Calu3 (cell line): Measurements from ENCODE around the gene LGR5. TPM values are rescaled to one million over a fixed set of nuclear protein-coding genes. Genes with fewer than 3 reads are reported as not detected.

ENCODE experiments used
- BruUV-seq: library from RNA; stranded (reverse); fragments of 400-500 nt; replicated peaks from 2 replicates; lab custom pipeline; 2021; lab: Mats Ljungman, UMichigan
- CTCF ChIA-PET: fragments of 300-600 bp; sonication (Branson Sonifier 250); formaldehyde crosslinking; loops from one replicate; lab custom pipeline; 2022; ENCODE audit warnings: antibody characterized with exemption; lab: Charles Lee
- DNase-seq: peaks from one replicate; pipeline ENCODE4 v3.0.0; 2022
- H3K27ac Mint-ChIP-seq: one replicate; pipeline ENCODE4 v1.8.0; 2022; ENCODE audit warnings: mixed read lengths; ENCODE audit not compliant: unreplicated experiment
- H3K27me3 Mint-ChIP-seq: one replicate; pipeline ENCODE4 v1.8.0; 2022; ENCODE audit warnings: mixed read lengths; ENCODE audit not compliant: unreplicated experiment
- H3K36me3 Mint-ChIP-seq: one replicate; pipeline ENCODE4 v1.8.0; 2022; ENCODE audit warnings: mild to moderate bottlenecking, moderate library complexity, mixed read lengths; ENCODE audit not compliant: insufficient read depth, unreplicated experiment
- H3K4me1 Mint-ChIP-seq: one replicate; pipeline ENCODE4 v1.8.0; 2022; ENCODE audit warnings: mild to moderate bottlenecking, low read depth, mixed read lengths; ENCODE audit not compliant: unreplicated experiment
- H3K4me3 Mint-ChIP-seq: one replicate; pipeline ENCODE4 v1.8.0; 2022; ENCODE audit warnings: mild to moderate bottlenecking, low read depth, moderate library complexity, mixed read lengths; ENCODE audit not compliant: unreplicated experiment
- H3K9me3 Mint-ChIP-seq: one replicate; pipeline ENCODE4 v1.8.0; 2022; ENCODE audit warnings: low read depth, mixed read lengths; ENCODE audit not compliant: unreplicated experiment
- intact Hi-C: fragments of 100-400 bp; cut with micrococcal nuclease; formaldehyde crosslinking; loops from one replicate; pipeline ENCODE4 v1.10.0; 2022; ENCODE audit not compliant: unreplicated experiment
- total RNA-seq: library from RNA; stranded (reverse); gene quantifications from 2 replicates; pipeline ENCODE4 v1.2.3, GENCODE V29; 2022
- TF ChIP-seq, protein P1 (sequence below): fragments of 200-600 bp; IDR thresholded peaks from one replicate; pipeline ENCODE4 v1.8.0; 2022; ENCODE audit warnings: antibody characterized with exemption; ENCODE audit not compliant: unreplicated experiment

LGR5 gene
- total RNA-seq, 1 experiment from 2014 or later: 0.09 TPM

DNA sequence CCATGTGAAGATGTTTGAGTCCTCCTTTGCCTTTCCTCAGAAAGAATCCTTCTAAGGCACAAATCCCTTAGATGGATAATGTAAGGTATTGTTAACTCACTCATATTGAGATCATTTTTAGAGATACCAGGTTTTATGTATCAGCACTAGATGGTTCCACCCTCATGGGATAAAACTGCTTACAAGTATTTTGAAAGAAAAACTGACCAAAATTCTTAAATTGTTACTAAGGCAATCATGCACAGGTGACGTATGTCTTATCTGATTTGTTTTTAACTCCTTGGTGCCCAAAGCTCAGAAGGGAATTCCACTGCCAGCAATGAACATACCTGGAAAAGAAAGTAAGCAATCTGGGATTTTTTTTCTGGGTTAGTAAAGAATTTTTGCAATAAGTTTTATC, 145.6 kb downstream of the LGR5 start:
- Mint-ChIP-seq H3K27ac (no peak overlapping the region), H3K9me3 (no peaks in the 10 kb centered on the region), H3K27me3 (peaks cover 17% of the 10 kb centered on the region), H3K36me3 (no peaks in the 10 kb centered on the region), H3K4me3 (no peak overlapping the region), H3K4me1 (peaks cover 9% of the 10 kb centered on the region)
- no peak for DNase-seq
- no TSS peak for BruUV-seq
- CTCF ChIA-PET: interaction anchor here (1.1 kb wide), 1 partner anchor 193 kb away, joined by 3 read pairs; no protein-coding TSS in a partner anchor
- intact Hi-C loops: no loop called here
- TF ChIP-seq, protein P1, sequence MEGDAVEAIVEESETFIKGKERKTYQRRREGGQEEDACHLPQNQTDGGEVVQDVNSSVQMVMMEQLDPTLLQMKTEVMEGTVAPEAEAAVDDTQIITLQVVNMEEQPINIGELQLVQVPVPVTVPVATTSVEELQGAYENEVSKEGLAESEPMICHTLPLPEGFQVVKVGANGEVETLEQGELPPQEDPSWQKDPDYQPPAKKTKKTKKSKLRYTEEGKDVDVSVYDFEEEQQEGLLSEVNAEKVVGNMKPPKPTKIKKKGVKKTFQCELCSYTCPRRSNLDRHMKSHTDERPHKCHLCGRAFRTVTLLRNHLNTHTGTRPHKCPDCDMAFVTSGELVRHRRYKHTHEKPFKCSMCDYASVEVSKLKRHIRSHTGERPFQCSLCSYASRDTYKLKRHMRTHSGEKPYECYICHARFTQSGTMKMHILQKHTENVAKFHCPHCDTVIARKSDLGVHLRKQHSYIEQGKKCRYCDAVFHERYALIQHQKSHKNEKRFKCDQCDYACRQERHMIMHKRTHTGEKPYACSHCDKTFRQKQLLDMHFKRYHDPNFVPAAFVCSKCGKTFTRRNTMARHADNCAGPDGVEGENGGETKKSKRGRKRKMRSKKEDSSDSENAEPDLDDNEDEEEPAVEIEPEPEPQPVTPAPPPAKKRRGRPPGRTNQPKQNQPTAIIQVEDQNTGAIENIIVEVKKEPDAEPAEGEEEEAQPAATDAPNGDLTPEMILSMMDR: no peak

- Mint-ChIP-seq H3K9me3 (no peaks in the 10 kb centered on the region), H3K4me3 (no peak overlapping the region), H3K36me3 (no peaks in the 10 kb centered on the region), H3K4me1 (no peaks in the 10 kb centered on the region), H3K27ac (no peak overlapping the region), H3K27me3 (peaks cover 17% of the 10 kb centered on the region)
- intact Hi-C loops: no loop called here
- no TSS peak for BruUV-seq
- no peak for DNase-seq
- CTCF ChIA-PET: no interaction called here
- TF ChIP-seq, protein P1: no peak
These were observed 147.4 kb downstream of the LGR5 start for GRCh38 chr12:71587012-71587411.

DNA sequence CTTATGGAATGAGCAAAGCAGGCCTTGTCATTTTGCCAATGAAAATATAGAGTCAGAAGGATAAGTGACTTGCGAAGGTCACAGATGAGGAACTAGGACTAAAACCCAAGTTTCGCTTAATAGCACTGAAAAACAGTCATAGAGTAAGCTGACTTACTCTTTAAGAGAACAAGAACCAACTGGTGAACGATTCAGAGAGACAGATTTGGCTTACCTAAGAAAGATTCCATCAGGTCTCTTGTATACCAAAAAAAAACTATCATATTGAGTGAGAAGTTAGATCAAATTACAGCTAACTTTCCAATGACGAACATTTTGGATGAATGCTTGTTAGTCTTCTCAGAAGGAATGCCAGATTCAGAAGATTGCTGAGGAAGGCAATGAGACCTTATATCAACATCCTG, 149.9 kb downstream of the LGR5 start:
- Mint-ChIP-seq H3K4me3 (no peak overlapping the region), H3K4me1 (peaks cover 7% of the 10 kb centered on the region), H3K27ac (no peak overlapping the region), H3K9me3 (no peaks in the 10 kb centered on the region), H3K27me3 (peaks cover 6% of the 10 kb centered on the region), H3K36me3 (peaks cover 6% of the 10 kb centered on the region)
- no peak for DNase-seq
- TF ChIP-seq, protein P1: no peak
- BruUV-seq: no TSS peak
- CTCF ChIA-PET: no interaction called here
- intact Hi-C loops: no loop called here

DNA sequence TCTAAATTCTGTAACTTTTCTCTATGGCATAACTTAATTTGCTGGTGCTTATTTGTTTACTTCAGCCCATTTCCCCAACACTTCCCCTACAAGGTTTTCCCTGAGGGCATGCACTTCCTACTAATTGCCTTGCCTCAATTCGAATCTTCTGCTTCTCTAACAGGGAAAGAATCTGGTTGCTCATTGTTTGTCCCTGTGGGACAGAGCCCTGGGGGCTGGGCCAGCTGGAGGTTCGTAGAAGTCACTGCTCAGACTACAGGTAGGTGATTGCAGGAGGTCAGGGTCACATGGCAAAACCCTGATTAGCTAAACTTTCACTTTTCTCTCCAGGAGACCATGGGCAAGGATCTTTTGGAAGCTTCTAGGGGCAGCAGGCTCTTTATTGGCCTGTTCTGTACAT, 152.0 kb downstream of the LGR5 start:
- Mint-ChIP-seq H3K4me1 (peaks cover 11% of the 10 kb centered on the region), H3K27ac (no peak overlapping the region), H3K27me3 (no peaks in the 10 kb centered on the region), H3K4me3 (no peak overlapping the region), H3K9me3 (no peaks in the 10 kb centered on the region), H3K36me3 (peaks cover 7% of the 10 kb centered on the region)
- intact Hi-C loops: no loop called here
- no TSS peak for BruUV-seq
- TF ChIP-seq, protein P1: no peak
- DNase-seq: no peak
- CTCF ChIA-PET: no interaction called here
